K562 (cell line): ENCODE data around the gene SHFL. TPM values are rescaled to one million over a fixed set of nuclear protein-coding genes. Genes with fewer than 3 reads are reported as not detected.

Source experiments
- ATF2 ChIP-seq: sonication (generic); formaldehyde crosslinking; IDR thresholded peaks from 2 replicates; pipeline ENCODE4 v1.8.1; 2022; ENCODE audit warnings: missing genetic modification reagents
- BMI1 ChIP-seq: fragments of 150-350 bp; IDR thresholded peaks from 2 replicates; pipeline ENCODE4 v1.6.1; 2014; ENCODE audit warnings: low read length
- BRD9 ChIP-seq: fragments of 450-650 bp; IDR thresholded peaks from 2 replicates; pipeline ENCODE4 v1.6.1; 2018; ENCODE audit warnings: low read depth; ENCODE audit not compliant: partially characterized antibody
- GABPA ChIP-seq: fragments of 200-800 bp; sonication (Bioruptor generic); conservative IDR thresholded peaks from 2 replicates; pipeline ENCODE4 v1.6.1; 2016; ENCODE audit warnings: low read depth, missing genetic modification characterization, missing compliant biosample characterization
- KDM4B ChIP-seq, 2 experiments: fragments of 450-650 bp in 1 of 2; sonication (generic) in 1 of 2; IDR thresholded peaks; 2 replicates each; pipeline ENCODE4 v1.6.1; 2016 to 2017; ENCODE audit warnings: borderline replicate concordance in 2 of 2, antibody characterized with exemption in 1 of 2, low read depth in 1 of 2, mild to moderate bottlenecking in 1 of 2
- MCM3 ChIP-seq: fragments of 450-650 bp; IDR thresholded peaks from 2 replicates; pipeline ENCODE4 v1.6.1; 2016
- NONO ChIP-seq, 2 experiments: fragments of 200-400 bp in 1 of 2; fragments of 450-650 bp in 1 of 2; formaldehyde crosslinking in 1 of 2; IDR thresholded peaks; 2 replicates each; pipeline ENCODE4 v1.6.1; 2017; ENCODE audit warnings: low read depth in 2 of 2, mild to moderate bottlenecking in 2 of 2, moderate library complexity in 2 of 2, low read length in 1 of 2
- NR0B1 ChIP-seq: fragments of 450-650 bp; IDR thresholded peaks from one replicate; pipeline ENCODE4 v1.6.1; 2018; ENCODE audit warnings: mild to moderate bottlenecking, moderate library complexity; ENCODE audit not compliant: partially characterized antibody
- PTTG1 ChIP-seq: fragments of 450-650 bp; IDR thresholded peaks from 2 replicates; pipeline ENCODE4 v1.6.1; 2016; ENCODE audit warnings: low read depth, mild to moderate bottlenecking, missing genetic modification characterization, missing compliant biosample characterization
- RBM22 ChIP-seq: fragments of 200-400 bp; formaldehyde crosslinking; IDR thresholded peaks from 2 replicates; pipeline ENCODE4 v1.6.1; 2018; ENCODE audit warnings: low read length, low read depth; ENCODE audit not compliant: poor library complexity, severe bottlenecking
- SAFB ChIP-seq: fragments of 200-400 bp; formaldehyde crosslinking; IDR thresholded peaks from 2 replicates; pipeline ENCODE4 v1.6.1; 2017; ENCODE audit warnings: low read depth, low read length, borderline replicate concordance
- SFPQ ChIP-seq: fragments of 200-400 bp; formaldehyde crosslinking; IDR thresholded peaks from 2 replicates; pipeline ENCODE4 v1.6.1; 2017; ENCODE audit warnings: mild to moderate bottlenecking, low read depth, low read length, moderate library complexity
- TRIM24 ChIP-seq, 2 experiments: fragments of 450-650 bp; IDR thresholded peaks; 2 replicates each; pipeline ENCODE4 v1.6.1; 2016
- ZNF23 ChIP-seq: fragments of 250-450 bp; sonication (Bioruptor Pico); IDR thresholded peaks from 2 replicates; pipeline ENCODE4 v1.4.0; 2020; ENCODE audit warnings: mild to moderate bottlenecking
- ZNF316 ChIP-seq: fragments of 450-650 bp; IDR thresholded peaks from 2 replicates; pipeline ENCODE4 v1.6.1; 2016
- ZNF764 ChIP-seq: fragments of 250-450 bp; sonication (Bioruptor Pico); IDR thresholded peaks from 2 replicates; pipeline ENCODE4 v1.4.0; 2020; ENCODE audit warnings: low read depth, mild to moderate bottlenecking, moderate library complexity
- polyA plus RNA-seq, 8 experiments: library from polyadenylated mRNA; depleted of rRNA in 4 of 8; stranded (reverse) in 5 of 8; unstranded in 3 of 8; fragments of >200 nt; fragmentation: Nextera tagmentation in 2 of 8; fragmentation: Illumina TruSeq in 1 of 8; extraction: Ambion mirVana in 2 of 8; extraction: Trizol in 1 of 8; gene quantifications; 2 replicates each; pipeline versions ENCODE4 v1.2.1 to v1.2.3, GENCODE V29; 2011 to 2014; ENCODE audit warnings: inconsistent platforms in 1 of 8, missing spikeins in 1 of 8
- total RNA-seq, 7 experiments: library from RNA; depleted of rRNA in 6 of 7; stranded (reverse); fragments of >200 nt in 6 of 7; fragmentation: Illumina TruSeq in 2 of 7; extraction: Trizol in 2 of 7; gene quantifications; 2 replicates each; pipeline versions ENCODE4 v1.2.1 to v1.2.3, GENCODE V29; 2011 to 2021; ENCODE audit warnings: low replicate concordance in 1 of 7
- TF ChIP-seq, protein P1 (sequence below): fragments of 200-800 bp; sonication (Bioruptor generic); IDR thresholded peaks from 2 replicates; pipeline ENCODE4 v1.6.1; 2016; ENCODE audit warnings: missing genetic modification characterization, missing compliant biosample characterization

SHFL gene
- total and polyA plus RNA-seq, 9 of the 15 experiments (the other 6 are each of a cell fraction or from before 2014, with no cell fraction given): 1.5 to 25.7 (median 13.0) TPM

- TF ChIP-seq, protein P1, sequence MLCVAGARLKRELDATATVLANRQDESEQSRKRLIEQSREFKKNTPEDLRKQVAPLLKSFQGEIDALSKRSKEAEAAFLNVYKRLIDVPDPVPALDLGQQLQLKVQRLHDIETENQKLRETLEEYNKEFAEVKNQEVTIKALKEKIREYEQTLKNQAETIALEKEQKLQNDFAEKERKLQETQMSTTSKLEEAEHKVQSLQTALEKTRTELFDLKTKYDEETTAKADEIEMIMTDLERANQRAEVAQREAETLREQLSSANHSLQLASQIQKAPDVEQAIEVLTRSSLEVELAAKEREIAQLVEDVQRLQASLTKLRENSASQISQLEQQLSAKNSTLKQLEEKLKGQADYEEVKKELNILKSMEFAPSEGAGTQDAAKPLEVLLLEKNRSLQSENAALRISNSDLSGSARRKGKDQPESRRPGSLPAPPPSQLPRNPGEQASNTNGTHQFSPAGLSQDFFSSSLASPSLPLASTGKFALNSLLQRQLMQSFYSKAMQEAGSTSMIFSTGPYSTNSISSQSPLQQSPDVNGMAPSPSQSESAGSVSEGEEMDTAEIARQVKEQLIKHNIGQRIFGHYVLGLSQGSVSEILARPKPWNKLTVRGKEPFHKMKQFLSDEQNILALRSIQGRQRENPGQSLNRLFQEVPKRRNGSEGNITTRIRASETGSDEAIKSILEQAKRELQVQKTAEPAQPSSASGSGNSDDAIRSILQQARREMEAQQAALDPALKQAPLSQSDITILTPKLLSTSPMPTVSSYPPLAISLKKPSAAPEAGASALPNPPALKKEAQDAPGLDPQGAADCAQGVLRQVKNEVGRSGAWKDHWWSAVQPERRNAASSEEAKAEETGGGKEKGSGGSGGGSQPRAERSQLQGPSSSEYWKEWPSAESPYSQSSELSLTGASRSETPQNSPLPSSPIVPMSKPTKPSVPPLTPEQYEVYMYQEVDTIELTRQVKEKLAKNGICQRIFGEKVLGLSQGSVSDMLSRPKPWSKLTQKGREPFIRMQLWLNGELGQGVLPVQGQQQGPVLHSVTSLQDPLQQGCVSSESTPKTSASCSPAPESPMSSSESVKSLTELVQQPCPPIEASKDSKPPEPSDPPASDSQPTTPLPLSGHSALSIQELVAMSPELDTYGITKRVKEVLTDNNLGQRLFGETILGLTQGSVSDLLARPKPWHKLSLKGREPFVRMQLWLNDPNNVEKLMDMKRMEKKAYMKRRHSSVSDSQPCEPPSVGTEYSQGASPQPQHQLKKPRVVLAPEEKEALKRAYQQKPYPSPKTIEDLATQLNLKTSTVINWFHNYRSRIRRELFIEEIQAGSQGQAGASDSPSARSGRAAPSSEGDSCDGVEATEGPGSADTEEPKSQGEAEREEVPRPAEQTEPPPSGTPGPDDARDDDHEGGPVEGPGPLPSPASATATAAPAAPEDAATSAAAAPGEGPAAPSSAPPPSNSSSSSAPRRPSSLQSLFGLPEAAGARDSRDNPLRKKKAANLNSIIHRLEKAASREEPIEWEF (CRISPR knock-in tag): no peak
- TF ChIP-seq GABPA (tag): no peak
- no peak for TF ChIP-seq BMI1
- no peak for TF ChIP-seq TRIM24 (IDR thresholded peaks at IDR 0.05)
- peak; percentile 88 for TF ChIP-seq SAFB
- no peak for TF ChIP-seq KDM4B (IDR thresholded peaks at IDR 0.05; ENCODE audit: borderline replicate concordance in 2 of 2, low read depth in 1 of 2)
- no peak for TF ChIP-seq PTTG1 (tag)
- no peak for TF ChIP-seq ZNF764 (CRISPR knock-in tag)
- no peak for TF ChIP-seq ATF2
- no peak for TF ChIP-seq SFPQ
- TF ChIP-seq BRD9: no peak
- TF ChIP-seq ZNF316: no peak
- no peak for TF ChIP-seq ZNF23
- TF ChIP-seq NR0B1: no peak
- peak in 1 of 2 experiments; percentile 91; a peak in 2 of 4 replicates for TF ChIP-seq NONO (IDR thresholded peaks at IDR 0.05; ENCODE audit: low read depth in 2 of 2, low read length in 1 of 2)
- no peak for TF ChIP-seq RBM22
- no peak for TF ChIP-seq MCM3
These were observed 10.0 kb downstream of the SHFL start (continued) for GRCh38 chr19:10095948-10096614.
